Right lobe of liver (tissue), 6 donors: ENCODE measurements around the gene SRRM3. TPM values are rescaled to one million over a fixed set of nuclear protein-coding genes. Genes with fewer than 3 reads are reported as not detected.

Experiments used
- ATAC-seq, 4 donors: fragments of 200-7000 bp; cut with Tn5 transposase; one replicate each; pipeline ENCODE4 v1.9.1; 2020; ENCODE audit warnings: mild to moderate bottlenecking in 4 of 4, moderate library complexity in 4 of 4
- DNase-seq, 3 donors: peaks; one replicate each; pipeline ENCODE4 v3.0.0-alpha.2; 2020
- H3K27ac ChIP-seq, 3 donors: fragments of 200-600 bp; one replicate each; pipeline ENCODE4 v1.8.0; 2022
- H3K27me3 ChIP-seq, 2 donors: fragments of 200-600 bp; one replicate each; pipeline ENCODE4 v1.8.0; 2022
- H3K36me3 ChIP-seq, 4 donors: fragments of 200-600 bp; sonication (generic) in 1 of 4; one replicate each; pipeline versions ENCODE4 v1.5.1 to v1.8.0; 2017 to 2022; ENCODE audit warnings: control low read depth in 1 of 4
- H3K4me1 ChIP-seq, 4 donors: fragments of 200-600 bp; sonication (generic) in 1 of 4; one replicate each; pipeline versions ENCODE4 v1.5.1 to v1.8.0; 2017 to 2022; ENCODE audit warnings: control low read depth in 1 of 4
- H3K4me3 ChIP-seq, 3 donors: fragments of 200-600 bp; one replicate each; pipeline ENCODE4 v1.8.0; 2022
- H3K9me3 ChIP-seq, 4 donors: fragments of 200-600 bp; sonication (generic) in 1 of 4; one replicate each; pipeline versions ENCODE4 v1.5.1 to v1.8.0; 2017 to 2022; ENCODE audit warnings: control low read depth in 1 of 4
- CTCF ChIP-seq, 4 donors: fragments of 200-600 bp in 3 of 4; fragments of 450-650 bp in 1 of 4; IDR thresholded peaks; one replicate each; pipeline versions ENCODE4 v1.5.1 to v1.8.0; 2016 to 2022; ENCODE audit warnings: antibody characterized with exemption in 4 of 4, mild to moderate bottlenecking in 2 of 4
- POLR2A ChIP-seq: fragments of 450-650 bp; IDR thresholded peaks from one replicate; pipeline ENCODE4 v1.6.1; 2017; ENCODE audit warnings: antibody characterized with exemption, mild to moderate bottlenecking
- WGBS: methylation state at CpG from one replicate; pipeline ENCODE4 v1.1.6; 2018; ENCODE audit warnings: low coverage, low lambda C conversion rate; ENCODE audit not compliant: insufficient coverage; ENCODE audit errors: missing lambda C conversion rate; 5-methylcytosine and 5-hydroxymethylcytosine counted together
- intact Hi-C, 2 donors: fragments of 100-400 bp; cut with DNase I; formaldehyde crosslinking; loops; one replicate each; pipeline versions ENCODE4 v1.11.2 to v1.14.1; 2022
- total RNA-seq, 6 experiments: library from RNA; depleted of rRNA in 2 of 6; stranded (reverse); fragments of >200 nt in 2 of 6; fragmentation: NEBNext Ultra II Directional in 3 of 6; extraction: Animal tissue kit (Norgen Biotek cat#: 25700) in 3 of 6; gene quantifications; one replicate each; pipeline versions ENCODE4 v1.1.0 to v1.2.4, GENCODE V29; 2016 to 2023
- donor health status: DM: no; HTN: yes; CAD: no.
- donor health status: DM: no; HTN: no; CAD: no.
- donor health status: DM: no; HTN: no; CAD: no.
- donor health status: DM: no; HTN: yes; CAD: no.
- donor health status: DM: no; HTN: yes; CAD: no.

SRRM3 gene
- total RNA-seq, 6 experiments from 2014 or later = 0.14 to 0.37 (median 0.19) TPM; not detected in 2

- DNase-seq (no peak), ATAC-seq (no peak)
- peaks cover 0 to under 1% of the 10 kb centered on the region in 2 donors for H3K27me3 ChIP-seq
- no peaks in the 10 kb centered on the region for H3K36me3 ChIP-seq
- TF ChIP-seq CTCF (IDR thresholded peaks at IDR 0.05) = no peak
- no peak for TF ChIP-seq POLR2A
- 79% methylated on average over 7 of the region's 10 CpGs for WGBS
- no peaks in the 10 kb centered on the region for H3K4me1 ChIP-seq
- intact Hi-C loops = no loop called here
- H3K9me3 ChIP-seq = no peaks in the 10 kb centered on the region
- H3K4me3 ChIP-seq = no peak overlapping the region
- no peak overlapping the region for H3K27ac ChIP-seq
Measured at GRCh38 chr7:76196786-76197185, 4.9 kb upstream of the SRRM3 start.

GRCh38 chr7:76198202-76198601, 3.5 kb upstream of the SRRM3 start:
- H3K9me3 ChIP-seq = no peaks in the 10 kb centered on the region

GRCh38 chr7:76202666-76203030, 952 bp downstream of the SRRM3 start:
- DNase-seq = no peak
- no peak for TF ChIP-seq POLR2A
- no peak for TF ChIP-seq CTCF (IDR thresholded peaks at IDR 0.05)
- no peaks in the 10 kb centered on the region for H3K9me3 ChIP-seq
- H3K27ac ChIP-seq = no peak overlapping the region
- H3K4me3 ChIP-seq = no peak overlapping the region
- ATAC-seq = no peak
- H3K27me3 ChIP-seq = peaks cover 0 to 4% of the 10 kb centered on the region in 2 donors
- WGBS = 0% methylated on average over 2 of the region's 8 CpGs
- intact Hi-C loops = no loop called here
- no peaks in the 10 kb centered on the region for H3K36me3 ChIP-seq
- no peaks in the 10 kb centered on the region for H3K4me1 ChIP-seq

More at GRCh38 chr7:76198202-76198601, 3.5 kb upstream of the SRRM3 start:
- 35% methylated on average over 3 of the region's 4 CpGs for WGBS
- DNase-seq = no peak
- intact Hi-C loops = no loop called here
- H3K4me3 ChIP-seq = no peak overlapping the region
- no peak for ATAC-seq
- peaks cover 0 to 4% of the 10 kb centered on the region in 2 donors for H3K27me3 ChIP-seq
- TF ChIP-seq POLR2A = no peak
- TF ChIP-seq CTCF (IDR thresholded peaks at IDR 0.05) = no peak
- no peaks in the 10 kb centered on the region for H3K4me1 ChIP-seq
- no peak overlapping the region for H3K27ac ChIP-seq
- no peaks in the 10 kb centered on the region for H3K36me3 ChIP-seq

- TF ChIP-seq CTCF (IDR thresholded peaks at IDR 0.05) (no peak), POLR2A (no peak)
- no peak overlapping the region for H3K4me3 ChIP-seq
- 53% methylated on average over 2 of the region's 2 CpGs for WGBS
- H3K4me1 ChIP-seq = no peaks in the 10 kb centered on the region
- H3K36me3 ChIP-seq = no peaks in the 10 kb centered on the region
- intact Hi-C loops = no loop called here
- H3K27ac ChIP-seq = no peak overlapping the region
- no peak for DNase-seq
- peaks cover 0 to 4% of the 10 kb centered on the region in 2 donors for H3K27me3 ChIP-seq
- H3K9me3 ChIP-seq = no peaks in the 10 kb centered on the region
- no peak for ATAC-seq
Measured at GRCh38 chr7:76204147-76204546, 2.5 kb downstream of the SRRM3 start.

GRCh38 chr7:76206633-76207032, 4.9 kb downstream of the SRRM3 start:
- no peak for TF ChIP-seq POLR2A
- no peak for TF ChIP-seq CTCF (IDR thresholded peaks at IDR 0.05)
- DNase-seq = no peak
- H3K4me1 ChIP-seq = no peaks in the 10 kb centered on the region
- H3K27me3 ChIP-seq = peaks cover 0 to 4% of the 10 kb centered on the region in 2 donors
- no peaks in the 10 kb centered on the region for H3K9me3 ChIP-seq
- no peak overlapping the region for H3K27ac ChIP-seq
- 40% methylated on average over 1 of the region's 12 CpGs for WGBS
- H3K36me3 ChIP-seq = no peaks in the 10 kb centered on the region
- ATAC-seq = peak in 1 of 4 donors; percentile 38
- H3K4me3 ChIP-seq = no peak overlapping the region
- intact Hi-C loops = no loop called here
